H9 (cell line): ENCODE results near the gene CHTOP. TPM values are rescaled to one million over a fixed set of nuclear protein-coding genes. Genes with fewer than 3 reads are reported as not detected.

Experiments
- DNase-seq: peaks from one replicate; pipeline ENCODE4 v3.0.0-alpha.2; 2017
- H2AFZ ChIP-seq: one replicate; pipeline ENCODE4 v1.6.1; 2013; ENCODE audit warnings: mild to moderate bottlenecking, low read length, control low read depth, moderate library complexity
- H2AK5ac ChIP-seq: 2 replicates; pipeline ENCODE4 v1.6.1; 2013; ENCODE audit warnings: low read length, control low read depth, mixed read lengths; ENCODE audit not compliant: insufficient read length
- H2BK120ac ChIP-seq: one replicate; pipeline ENCODE4 v1.6.1; 2013; ENCODE audit warnings: low read depth, mild to moderate bottlenecking, low read length, control low read depth, inconsistent platforms; ENCODE audit not compliant: poor library complexity, severe bottlenecking
- H2BK12ac ChIP-seq: 2 replicates; pipeline ENCODE4 v1.6.1; 2013; ENCODE audit warnings: low read length, control low read depth, mixed read lengths, low read depth; ENCODE audit not compliant: insufficient read length
- H2BK15ac ChIP-seq: 2 replicates; pipeline ENCODE4 v1.6.1; 2013; ENCODE audit warnings: low read depth, low read length, control low read depth
- H2BK20ac ChIP-seq: one replicate; pipeline ENCODE4 v1.6.1; 2013; ENCODE audit warnings: low read depth, mild to moderate bottlenecking, low read length, control low read depth, inconsistent platforms; ENCODE audit not compliant: poor library complexity, severe bottlenecking
- H2BK5ac ChIP-seq: 2 replicates; pipeline ENCODE4 v1.6.1; 2013; ENCODE audit warnings: low read length, control low read depth, mixed read lengths; ENCODE audit not compliant: insufficient read length
- H3K14ac ChIP-seq: 2 replicates; pipeline ENCODE4 v1.6.1; 2013; ENCODE audit warnings: low read length, control low read depth; ENCODE audit not compliant: insufficient read depth
- H3K18ac ChIP-seq: 2 replicates; pipeline ENCODE4 v1.6.1; 2013; ENCODE audit warnings: low read depth, mild to moderate bottlenecking, mixed read lengths, low read length, control low read depth; ENCODE audit not compliant: insufficient read length
- H3K23ac ChIP-seq: 2 replicates; pipeline ENCODE4 v1.6.1; 2013; ENCODE audit warnings: low read length, control low read depth, mixed read lengths, low read depth; ENCODE audit not compliant: insufficient read length
- H3K23me2 ChIP-seq: 2 replicates; pipeline ENCODE4 v1.6.1; 2013; ENCODE audit warnings: low read depth, mild to moderate bottlenecking, mixed read lengths, low read length, control low read depth; ENCODE audit not compliant: insufficient read length, poor library complexity, severe bottlenecking
- H3K27ac ChIP-seq: 2 replicates; pipeline ENCODE4 v1.5.1; 2013; ENCODE audit warnings: low read length, control low read depth, mixed read lengths, low read depth; ENCODE audit not compliant: insufficient read length
- H3K27me3 ChIP-seq: 2 replicates; pipeline ENCODE4 v1.6.1; 2013; ENCODE audit warnings: low read length, control low read depth, inconsistent platforms; ENCODE audit not compliant: insufficient read depth
- H3K4ac ChIP-seq: 2 replicates; pipeline ENCODE4 v1.6.1; 2013; ENCODE audit warnings: low read depth, mild to moderate bottlenecking, control low read depth, inconsistent platforms, low read length, moderate library complexity
- H3K4me1 ChIP-seq: 2 replicates; pipeline ENCODE4 v1.6.1; 2013; ENCODE audit warnings: low read length, control low read depth, inconsistent platforms; ENCODE audit not compliant: insufficient read depth
- H3K4me2 ChIP-seq: 2 replicates; pipeline ENCODE4 v1.6.1; 2013; ENCODE audit warnings: low read length, control low read depth, mixed read lengths; ENCODE audit not compliant: insufficient read length, insufficient read depth
- H3K56ac ChIP-seq: 2 replicates; pipeline ENCODE4 v1.6.1; 2013; ENCODE audit warnings: low read depth, mild to moderate bottlenecking, mixed read lengths, low read length, control low read depth; ENCODE audit not compliant: insufficient read length
- H3K79me1 ChIP-seq: 2 replicates; pipeline ENCODE4 v1.6.1; 2013; ENCODE audit warnings: low read depth, mild to moderate bottlenecking, moderate library complexity, low read length, control low read depth, inconsistent platforms; ENCODE audit not compliant: insufficient read depth, poor library complexity, severe bottlenecking
- H3K79me2 ChIP-seq: 2 replicates; pipeline ENCODE4 v1.6.1; 2013; ENCODE audit warnings: low read length, control low read depth, inconsistent platforms; ENCODE audit not compliant: insufficient read depth
- H3K9ac ChIP-seq: 2 replicates; pipeline ENCODE4 v1.6.1; 2013; ENCODE audit warnings: low read length, control low read depth, mixed read lengths; ENCODE audit not compliant: insufficient read length; ENCODE audit errors: extremely low read depth
- H3K9me3 ChIP-seq: one replicate; pipeline ENCODE4 v1.6.1; 2013; ENCODE audit warnings: low read depth, low read length, inconsistent platforms; ENCODE audit not compliant: control insufficient read depth
- H3T11ph ChIP-seq: one replicate; pipeline ENCODE4 v1.6.1; 2013; ENCODE audit warnings: mild to moderate bottlenecking, low read length, control low read depth, inconsistent platforms
- H4K20me1 ChIP-seq: one replicate; pipeline ENCODE4 v1.6.1; 2013; ENCODE audit not compliant: control insufficient read depth, insufficient read length, insufficient read depth
- H4K5ac ChIP-seq: 2 replicates; pipeline ENCODE4 v1.6.1; 2013; ENCODE audit warnings: low read depth, mild to moderate bottlenecking, mixed read lengths, low read length, control low read depth; ENCODE audit not compliant: insufficient read length
- H4K8ac ChIP-seq: replicated peaks from 2 replicates; pipeline ENCODE4 v1.6.1; 2013; ENCODE audit warnings: low read length, control low read depth, mixed read lengths, low read depth; ENCODE audit not compliant: insufficient read length
- H4K91ac ChIP-seq: 2 replicates; pipeline ENCODE4 v1.6.1; 2013; ENCODE audit warnings: low read depth, mild to moderate bottlenecking, moderate library complexity, mixed read lengths, low read length, control low read depth; ENCODE audit not compliant: insufficient read length
- H3K27ac Mint-ChIP-seq, 3 experiments: 2 replicates in 2 of 3; 3 replicates in 1 of 3; pipeline ENCODE4 v1.8.0; 2020 to 2021; ENCODE audit warnings: mixed read lengths in 3 of 3, mild to moderate bottlenecking in 1 of 3, moderate library complexity in 1 of 3
- H3K27me3 Mint-ChIP-seq: 2 replicates; pipeline ENCODE4 v1.8.0; 2021; ENCODE audit warnings: low read depth, mild to moderate bottlenecking, moderate library complexity, mixed read lengths
- H3K36me3 Mint-ChIP-seq, 3 experiments: 2 replicates in 2 of 3; 3 replicates in 1 of 3; pipeline ENCODE4 v1.8.0; 2020 to 2021; ENCODE audit warnings: low read depth in 3 of 3, mixed read lengths in 3 of 3; ENCODE audit not compliant: insufficient read depth in 1 of 3
- H3K4me1 Mint-ChIP-seq, 2 experiments: 2 replicates each; pipeline ENCODE4 v1.8.0; 2020; ENCODE audit warnings: mixed read lengths in 2 of 2
- H3K4me3 Mint-ChIP-seq, 2 experiments: 2 replicates in 1 of 2; 3 replicates in 1 of 2; pipeline ENCODE4 v1.8.0; 2020 to 2021; ENCODE audit warnings: mild to moderate bottlenecking in 2 of 2, mixed read lengths in 2 of 2, moderate library complexity in 1 of 2
- H3K9me3 Mint-ChIP-seq, 2 experiments: 2 replicates in 1 of 2; 3 replicates in 1 of 2; pipeline ENCODE4 v1.8.0; 2020; ENCODE audit warnings: mild to moderate bottlenecking in 2 of 2, mixed read lengths in 2 of 2, moderate library complexity in 1 of 2
- WGBS: extraction: QIAGEN DNeasy Blood & Tissue Kit; methylation state at CpG from one replicate; pipeline ENCODE4 v1.1.7; 2013; ENCODE audit warnings: missing lambda C conversion rate, low lambda C conversion rate, mixed read lengths; ENCODE audit not compliant: insufficient read length; ENCODE audit errors: extremely low coverage; 5-methylcytosine and 5-hydroxymethylcytosine counted together
- total RNA-seq: library from RNA; stranded (reverse); gene quantifications from 2 replicates; pipeline ENCODE4 v1.2.1, GENCODE V29; 2021
- TF ChIP-seq, protein P1 (sequence below): fragments of 200-600 bp; sonication (generic); conservative IDR thresholded peaks from 3 replicates; pipeline ENCODE4 v1.8.0; 2021; ENCODE audit warnings: antibody characterized with exemption, mild to moderate bottlenecking

The CHTOP gene
- total RNA-seq, 1 experiment from 2014 or later: 126 TPM

DNA sequence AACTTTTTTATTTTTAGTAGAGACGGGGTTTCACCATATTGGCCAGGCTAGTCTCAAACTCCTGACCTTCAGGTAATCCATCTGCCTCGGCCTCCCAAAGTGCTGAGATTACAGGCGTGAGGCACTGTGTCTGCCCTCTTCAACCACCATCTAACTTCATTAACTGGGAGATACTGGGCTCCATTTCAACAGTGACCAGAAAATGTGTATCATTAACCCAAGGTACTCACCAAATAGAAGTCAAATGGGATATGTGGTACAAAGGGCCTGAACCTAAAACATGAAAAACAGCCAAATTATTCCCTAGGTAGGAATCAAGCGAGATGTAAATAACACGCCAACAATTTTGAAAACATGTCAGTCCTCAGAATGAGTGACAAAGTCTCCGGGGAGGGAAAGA, 35.7 kb downstream of the CHTOP start:
- no CpG with 5 or more reads among the region's 6 CpGs for WGBS
- H2BK12ac ChIP-seq: no peak overlapping the region
- H3K27ac ChIP-seq: no peak overlapping the region
- Mint-ChIP-seq H3K9me3 (no peaks in the 10 kb centered on the region), H3K27ac (peak overlapping the region in 1 of 3 experiments; percentile 59; a peak in 3 of 7 replicates), H3K4me1 (peaks cover 9 to 12% of the 10 kb centered on the region in 2 experiments; a peak in 3 of 4 replicates), H3K36me3 (peaks cover 0 to 58% (median 55%) of the 10 kb centered on the region in 3 experiments; a peak in 4 of 7 replicates), H3K27me3 (no peaks in the 10 kb centered on the region; the same call in 1 of the 2 replicates), H3K4me3 (no peak overlapping the region)
- peaks cover 15% of the 10 kb centered on the region for H3K79me2 ChIP-seq
- DNase-seq: no peak
- H3K23ac ChIP-seq: no peak overlapping the region
- peak overlapping the region; percentile 83 for H3K4me2 ChIP-seq
- no peak overlapping the region for H3K18ac ChIP-seq
- H3K4me1 ChIP-seq: no peaks in the 10 kb centered on the region
- no peaks in the 10 kb centered on the region for H3K9me3 ChIP-seq
- no peaks in the 10 kb centered on the region for H3K27me3 ChIP-seq
- H4K91ac ChIP-seq: no peak overlapping the region
- no peak overlapping the region for H2AFZ ChIP-seq
- peaks cover 17% of the 10 kb centered on the region for H3K79me1 ChIP-seq
- peak overlapping the region; percentile 97 for H3K9ac ChIP-seq
- no peak overlapping the region for H4K5ac ChIP-seq
- no peak overlapping the region for H2BK15ac ChIP-seq
- no peak overlapping the region for H3K4ac ChIP-seq
- TF ChIP-seq, protein P1, sequence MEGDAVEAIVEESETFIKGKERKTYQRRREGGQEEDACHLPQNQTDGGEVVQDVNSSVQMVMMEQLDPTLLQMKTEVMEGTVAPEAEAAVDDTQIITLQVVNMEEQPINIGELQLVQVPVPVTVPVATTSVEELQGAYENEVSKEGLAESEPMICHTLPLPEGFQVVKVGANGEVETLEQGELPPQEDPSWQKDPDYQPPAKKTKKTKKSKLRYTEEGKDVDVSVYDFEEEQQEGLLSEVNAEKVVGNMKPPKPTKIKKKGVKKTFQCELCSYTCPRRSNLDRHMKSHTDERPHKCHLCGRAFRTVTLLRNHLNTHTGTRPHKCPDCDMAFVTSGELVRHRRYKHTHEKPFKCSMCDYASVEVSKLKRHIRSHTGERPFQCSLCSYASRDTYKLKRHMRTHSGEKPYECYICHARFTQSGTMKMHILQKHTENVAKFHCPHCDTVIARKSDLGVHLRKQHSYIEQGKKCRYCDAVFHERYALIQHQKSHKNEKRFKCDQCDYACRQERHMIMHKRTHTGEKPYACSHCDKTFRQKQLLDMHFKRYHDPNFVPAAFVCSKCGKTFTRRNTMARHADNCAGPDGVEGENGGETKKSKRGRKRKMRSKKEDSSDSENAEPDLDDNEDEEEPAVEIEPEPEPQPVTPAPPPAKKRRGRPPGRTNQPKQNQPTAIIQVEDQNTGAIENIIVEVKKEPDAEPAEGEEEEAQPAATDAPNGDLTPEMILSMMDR: no peak
- no peak overlapping the region for H2BK20ac ChIP-seq
- H3K56ac ChIP-seq: no peak overlapping the region
- H2AK5ac ChIP-seq: no peak overlapping the region
- no peaks in the 10 kb centered on the region for H4K20me1 ChIP-seq
- no peak overlapping the region for H2BK120ac ChIP-seq
- no peak overlapping the region for H4K8ac ChIP-seq
- H2BK5ac ChIP-seq: no peak overlapping the region
- no peak overlapping the region for H3T11ph ChIP-seq
- H3K23me2 ChIP-seq: peaks cover 11% of the 10 kb centered on the region
- H3K14ac ChIP-seq: no peak overlapping the region
